ENCODE data around the gene HSBP1L1.

DNA sequence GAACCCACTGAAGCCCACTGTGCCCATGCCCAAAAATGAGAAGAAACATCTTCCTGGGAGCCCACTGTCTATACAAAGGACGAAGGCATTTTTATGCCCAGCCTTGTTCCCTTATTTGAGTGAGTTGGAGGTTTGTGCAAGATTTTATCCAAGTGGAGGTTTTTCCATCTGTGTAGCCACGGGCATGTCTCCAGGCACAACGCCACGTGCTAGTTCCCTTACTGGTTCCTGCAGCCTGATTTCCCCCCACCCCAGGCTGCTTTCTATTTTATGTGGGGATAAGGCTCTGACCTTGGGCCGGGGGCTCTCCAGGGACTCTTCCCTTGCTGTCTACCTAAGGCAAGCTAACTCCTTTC lies 46.1 kb downstream of the HSBP1L1 start:
- TF ChIP-seq, protein P1, sequence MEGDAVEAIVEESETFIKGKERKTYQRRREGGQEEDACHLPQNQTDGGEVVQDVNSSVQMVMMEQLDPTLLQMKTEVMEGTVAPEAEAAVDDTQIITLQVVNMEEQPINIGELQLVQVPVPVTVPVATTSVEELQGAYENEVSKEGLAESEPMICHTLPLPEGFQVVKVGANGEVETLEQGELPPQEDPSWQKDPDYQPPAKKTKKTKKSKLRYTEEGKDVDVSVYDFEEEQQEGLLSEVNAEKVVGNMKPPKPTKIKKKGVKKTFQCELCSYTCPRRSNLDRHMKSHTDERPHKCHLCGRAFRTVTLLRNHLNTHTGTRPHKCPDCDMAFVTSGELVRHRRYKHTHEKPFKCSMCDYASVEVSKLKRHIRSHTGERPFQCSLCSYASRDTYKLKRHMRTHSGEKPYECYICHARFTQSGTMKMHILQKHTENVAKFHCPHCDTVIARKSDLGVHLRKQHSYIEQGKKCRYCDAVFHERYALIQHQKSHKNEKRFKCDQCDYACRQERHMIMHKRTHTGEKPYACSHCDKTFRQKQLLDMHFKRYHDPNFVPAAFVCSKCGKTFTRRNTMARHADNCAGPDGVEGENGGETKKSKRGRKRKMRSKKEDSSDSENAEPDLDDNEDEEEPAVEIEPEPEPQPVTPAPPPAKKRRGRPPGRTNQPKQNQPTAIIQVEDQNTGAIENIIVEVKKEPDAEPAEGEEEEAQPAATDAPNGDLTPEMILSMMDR (IDR thresholded peaks at IDR 0.05; ENCODE audit: extremely low read depth in 1 of 2, insufficient read depth in 1 of 2, low read depth in 1 of 2, low read length in 2 of 2), result no peak
- TF ChIP-seq FOS (IDR thresholded peaks at IDR 0.05; ENCODE audit: borderline replicate concordance, insufficient read depth, low read length), result no peak
- no peak for TF ChIP-seq POLR2AphosphoS5 (IDR thresholded peaks at IDR 0.05; ENCODE audit: insufficient read depth, low read depth, low read length)
- TF ChIP-seq EZH2 (IDR thresholded peaks at IDR 0.05; ENCODE audit: borderline replicate concordance, low read depth, low read length, severe bottlenecking), result no peak
- no peak for TF ChIP-seq POLR2A (IDR thresholded peaks at IDR 0.05; ENCODE audit: low read depth, low read length)
- TF ChIP-seq, protein P2, sequence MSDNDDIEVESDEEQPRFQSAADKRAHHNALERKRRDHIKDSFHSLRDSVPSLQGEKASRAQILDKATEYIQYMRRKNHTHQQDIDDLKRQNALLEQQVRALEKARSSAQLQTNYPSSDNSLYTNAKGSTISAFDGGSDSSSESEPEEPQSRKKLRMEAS (IDR thresholded peaks at IDR 0.05; ENCODE audit: insufficient read depth, insufficient read length), result no peak
- TF ChIP-seq GATA2 (IDR thresholded peaks at IDR 0.05; ENCODE audit: insufficient read depth, insufficient read length, low read depth, low read length), result no peak
